ENCODE data around the gene CD300LD. TPM values are rescaled to one million over a fixed set of nuclear protein-coding genes. Genes with fewer than 3 reads are reported as not detected.
"Not testable (repeated sequence)": the region's sequence is repeated elsewhere in the genome, so short reads cannot be mapped to it uniquely, and the experiment has no call there.

The CD300LD gene
- total and polyA plus RNA-seq, 12 donors: not detected

DNA sequence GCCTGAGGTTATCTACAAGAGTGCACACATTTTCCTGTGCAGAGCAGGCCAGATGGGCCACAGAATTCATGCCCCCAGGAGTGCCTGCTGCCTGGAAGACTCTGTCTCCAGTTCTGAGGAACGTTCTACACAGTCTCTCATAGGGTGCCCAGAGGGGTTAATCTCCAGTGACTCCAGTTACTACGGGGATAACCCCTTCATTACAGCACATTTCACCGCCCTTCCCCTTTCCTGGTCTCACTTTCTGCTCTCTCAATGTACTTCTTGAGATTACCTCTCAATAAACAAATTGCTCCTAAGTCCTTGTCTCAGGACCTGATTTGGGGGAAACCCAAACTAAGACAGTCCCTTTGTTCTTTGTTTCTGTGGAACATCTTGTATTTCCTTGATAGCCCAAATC lies 30.5 kb downstream of the CD300LD start:
- peaks cover 0 to 39% (median 13%) of the 10 kb centered on the region in 7 donors for H3K27me3 ChIP-seq
- no peak for DNase-seq
- TF ChIP-seq, protein P1, sequence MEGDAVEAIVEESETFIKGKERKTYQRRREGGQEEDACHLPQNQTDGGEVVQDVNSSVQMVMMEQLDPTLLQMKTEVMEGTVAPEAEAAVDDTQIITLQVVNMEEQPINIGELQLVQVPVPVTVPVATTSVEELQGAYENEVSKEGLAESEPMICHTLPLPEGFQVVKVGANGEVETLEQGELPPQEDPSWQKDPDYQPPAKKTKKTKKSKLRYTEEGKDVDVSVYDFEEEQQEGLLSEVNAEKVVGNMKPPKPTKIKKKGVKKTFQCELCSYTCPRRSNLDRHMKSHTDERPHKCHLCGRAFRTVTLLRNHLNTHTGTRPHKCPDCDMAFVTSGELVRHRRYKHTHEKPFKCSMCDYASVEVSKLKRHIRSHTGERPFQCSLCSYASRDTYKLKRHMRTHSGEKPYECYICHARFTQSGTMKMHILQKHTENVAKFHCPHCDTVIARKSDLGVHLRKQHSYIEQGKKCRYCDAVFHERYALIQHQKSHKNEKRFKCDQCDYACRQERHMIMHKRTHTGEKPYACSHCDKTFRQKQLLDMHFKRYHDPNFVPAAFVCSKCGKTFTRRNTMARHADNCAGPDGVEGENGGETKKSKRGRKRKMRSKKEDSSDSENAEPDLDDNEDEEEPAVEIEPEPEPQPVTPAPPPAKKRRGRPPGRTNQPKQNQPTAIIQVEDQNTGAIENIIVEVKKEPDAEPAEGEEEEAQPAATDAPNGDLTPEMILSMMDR (IDR thresholded peaks at IDR 0.05): no peak
- peaks cover 0 to 6% (median 0%) of the 10 kb centered on the region in 9 donors for H3K4me1 ChIP-seq
- WGBS, 2 donors: 60% methylated on average over 3 of the region's 3 CpGs
- ATAC-seq: no peak
- no peak overlapping the region for H3K27ac ChIP-seq
- H3K4me3 ChIP-seq: no peak overlapping the region
- intact Hi-C loops (cut with DNase I): loop anchor here in 1 of 10 donors (10.0 kb wide), 1 partner anchor 173 kb away; the partner anchor contains the start of gene RAB37
- no peaks in the 10 kb centered on the region for H3K36me3 ChIP-seq
- H3K9me3 ChIP-seq: no peaks in the 10 kb centered on the region

DNA sequence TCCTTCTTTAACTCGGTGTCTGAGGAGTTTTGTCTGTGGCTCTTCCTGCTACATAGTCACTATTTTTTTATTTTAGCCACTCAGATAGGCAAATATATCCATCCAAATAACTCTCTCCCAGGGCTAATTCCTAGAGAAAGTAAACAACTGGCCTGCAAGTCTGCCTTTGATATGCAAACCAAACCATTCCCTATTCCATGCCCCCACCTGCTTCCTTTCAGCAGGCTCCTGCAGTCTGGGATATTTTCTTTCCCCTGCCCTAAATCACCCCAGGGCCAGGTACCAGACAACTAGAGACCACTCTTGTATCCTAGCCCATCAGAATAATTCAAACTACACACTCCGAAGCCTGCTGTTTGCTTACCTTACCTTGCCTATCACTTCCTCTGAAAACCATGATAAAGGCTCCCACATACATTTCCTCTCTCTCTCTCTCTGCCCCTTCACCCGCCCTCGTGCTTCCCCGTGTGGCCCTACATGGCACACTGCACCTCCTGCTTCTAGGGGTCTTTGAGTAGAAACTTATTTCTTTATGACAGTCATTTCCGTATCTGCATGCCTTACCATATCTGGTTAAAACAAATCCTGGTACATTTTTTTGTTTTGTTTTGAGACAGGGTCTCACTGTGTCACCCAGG lies 33.1 kb downstream of the CD300LD start:
- H3K9me3 ChIP-seq: no peaks in the 10 kb centered on the region
- H3K4me3 ChIP-seq: no peak overlapping the region
- TF ChIP-seq, protein P1 (IDR thresholded peaks at IDR 0.05): no peak
- intact Hi-C loops (cut with DNase I): no loop called here
- no peaks in the 10 kb centered on the region for H3K36me3 ChIP-seq
- no peak overlapping the region for H3K27ac ChIP-seq
- ATAC-seq: no peak
- DNase-seq: no peak
- H3K4me1 ChIP-seq: peaks cover 0 to 11% (median 0%) of the 10 kb centered on the region in 9 donors
- 69 to 73% methylated on average over 6 of the region's 6 CpGs for WGBS, 2 donors
- H3K27me3 ChIP-seq: peaks cover 0 to 30% (median 4%) of the 10 kb centered on the region in 7 donors

DNA sequence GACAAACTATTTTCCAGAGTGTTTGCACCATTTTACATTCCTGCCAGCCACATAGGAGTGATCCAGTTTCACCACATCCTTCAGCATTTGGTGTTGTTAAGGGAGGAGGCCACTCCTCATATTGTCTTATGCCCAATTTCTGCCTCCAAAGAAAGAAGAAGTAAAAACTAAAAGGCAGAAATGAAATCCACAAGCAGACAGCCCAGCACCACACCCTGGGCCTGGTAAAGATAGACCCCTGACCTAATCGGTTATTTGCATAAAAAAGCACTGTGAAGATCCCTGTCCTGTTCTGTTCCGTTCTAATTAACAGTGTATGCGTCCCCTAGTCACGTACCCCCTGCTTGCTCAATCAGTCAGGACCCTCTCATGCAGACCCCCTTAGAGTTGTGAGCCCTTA lies 33.7 kb downstream of the CD300LD start:
- H3K4me1 ChIP-seq: peaks cover 0 to 11% (median 0%) of the 10 kb centered on the region in 9 donors
- DNase-seq; ATAC-seq; H3K9me3 ChIP-seq; H3K4me3 ChIP-seq; H3K27ac ChIP-seq; intact Hi-C loops (cut with DNase I); H3K36me3 ChIP-seq: not testable (repeated sequence)
- 54 to 73% methylated on average over 4 of the region's 4 CpGs for WGBS, 2 donors
- peaks cover 0 to 30% (median 3%) of the 10 kb centered on the region in 7 donors for H3K27me3 ChIP-seq

DNA sequence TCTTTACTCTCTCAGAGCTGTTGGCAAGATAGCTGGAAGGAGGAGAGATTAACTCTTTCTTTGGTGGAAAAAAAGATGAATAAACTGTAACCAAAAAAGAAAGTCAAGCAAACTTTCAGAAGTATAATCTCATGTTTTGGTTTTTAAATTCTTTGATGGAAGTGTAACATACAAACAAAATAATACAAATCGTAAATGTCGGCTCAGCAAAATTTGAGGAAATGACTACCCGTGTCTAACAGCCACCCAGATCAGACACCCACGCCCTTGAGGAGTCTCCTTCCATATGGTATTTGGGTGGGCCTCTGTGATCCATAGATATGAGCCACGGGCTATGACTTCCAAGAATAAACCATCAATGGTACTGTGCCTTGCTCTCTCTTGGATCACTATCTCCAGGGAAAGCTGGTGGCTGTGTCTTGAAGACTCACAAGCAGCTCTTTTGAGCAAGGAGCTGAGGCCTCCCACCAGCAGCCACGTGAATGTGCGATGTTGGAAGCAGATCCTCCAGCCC lies 36.6 kb downstream of the CD300LD start:
- ATAC-seq (no peak), DNase-seq (no peak)
- intact Hi-C loops (cut with DNase I): no loop called here
- 55 to 64% methylated on average over 7 of the region's 7 CpGs for WGBS, 2 donors
- H3K9me3 ChIP-seq: no peaks in the 10 kb centered on the region
- no peaks in the 10 kb centered on the region for H3K36me3 ChIP-seq
- H3K4me1 ChIP-seq: peaks cover 0 to 11% (median 0%) of the 10 kb centered on the region in 9 donors
- TF ChIP-seq, protein P1 (IDR thresholded peaks at IDR 0.05): no peak
- H3K27me3 ChIP-seq: peaks cover 0 to 31% (median 7%) of the 10 kb centered on the region in 7 donors
- H3K27ac ChIP-seq: no peak overlapping the region
- H3K4me3 ChIP-seq: no peak overlapping the region

DNA sequence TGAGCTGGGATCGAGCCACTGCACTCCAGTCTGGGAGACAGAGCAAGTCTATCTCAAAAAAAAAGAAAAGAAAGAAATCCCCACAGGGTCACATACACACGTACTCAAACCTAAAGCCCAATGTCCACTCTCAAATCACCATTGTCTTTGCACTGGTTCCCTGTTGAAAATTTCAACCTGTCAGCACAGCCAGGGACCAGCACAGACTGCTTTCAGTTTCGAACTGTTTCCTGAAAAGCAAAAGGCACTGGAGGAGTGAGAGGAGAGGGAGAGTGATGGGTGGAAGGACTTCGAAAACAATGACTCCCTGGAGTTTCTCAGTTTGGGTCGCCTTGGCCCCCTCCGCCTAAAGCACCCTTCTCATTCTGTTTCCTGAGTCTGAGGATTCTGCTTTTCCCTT lies 37.2 kb downstream of the CD300LD start:
- 42 to 47% methylated on average over 6 of the region's 6 CpGs for WGBS, 2 donors
- H3K9me3 ChIP-seq: no peaks in the 10 kb centered on the region
- no peak overlapping the region for H3K4me3 ChIP-seq
- H3K27me3 ChIP-seq: peaks cover 0 to 35% (median 7%) of the 10 kb centered on the region in 7 donors
- no peaks in the 10 kb centered on the region for H3K36me3 ChIP-seq
- intact Hi-C loops (cut with DNase I): no loop called here
- H3K4me1 ChIP-seq: peaks cover 0 to 11% (median 0%) of the 10 kb centered on the region in 9 donors
- H3K27ac ChIP-seq: no peak overlapping the region
- DNase-seq (no peak), ATAC-seq (no peak)
- TF ChIP-seq, protein P1 (IDR thresholded peaks at IDR 0.05): no peak
